Fibroblast of lung (primary cell): ENCODE data around the gene OIP5. TPM values are rescaled to one million over a fixed set of nuclear protein-coding genes. Genes with fewer than 3 reads are reported as not detected.

ENCODE experiments used
- DNase-seq, 2 donors: peaks; one replicate each; pipeline versions ENCODE4 v3.0.0 to v3.0.0-alpha.2; 2010; ENCODE audit warnings: low read depth in 2 of 2
- H2AFZ ChIP-seq: 2 replicates; pipeline ENCODE4 v1.5.1; 2012; ENCODE audit warnings: low read length, control low read depth, inconsistent platforms
- H3K27ac ChIP-seq: 2 replicates; pipeline ENCODE4 v1.5.1; 2011; ENCODE audit warnings: low read length, control low read depth; ENCODE audit not compliant: insufficient read depth
- H3K27me3 ChIP-seq: 2 replicates; pipeline ENCODE4 v1.5.1; 2011; ENCODE audit warnings: mild to moderate bottlenecking, low read length; ENCODE audit not compliant: control insufficient read depth, insufficient read depth
- H3K36me3 ChIP-seq: 2 replicates; pipeline ENCODE4 v1.5.1; 2011; ENCODE audit warnings: low read length; ENCODE audit not compliant: control insufficient read depth, insufficient read depth
- H3K4me1 ChIP-seq: 2 replicates; pipeline ENCODE4 v1.5.1; 2011; ENCODE audit warnings: low read length; ENCODE audit not compliant: control insufficient read depth, insufficient read depth; ENCODE audit errors: extremely low read depth
- H3K4me2 ChIP-seq: 2 replicates; pipeline ENCODE4 v1.5.1; 2011; ENCODE audit warnings: low read length, control low read depth; ENCODE audit not compliant: insufficient read depth; ENCODE audit errors: extremely low read depth
- H3K4me3 ChIP-seq, 4 experiments: fragments of 200-600 bp in 1 of 4; sonication (generic) in 1 of 4; replicated peaks in 1 of 4; 2 replicates each; pipeline ENCODE4 v1.5.1; 2011 to 2016; ENCODE audit warnings: low read length in 4 of 4, low read depth in 3 of 4, mild to moderate bottlenecking in 3 of 4, control low read depth in 2 of 4, inconsistent platforms in 1 of 4, mixed read lengths in 1 of 4; ENCODE audit not compliant: insufficient read depth in 1 of 4; ENCODE audit errors: control extremely low read depth in 1 of 4
- H3K79me2 ChIP-seq: 2 replicates; pipeline ENCODE4 v1.5.1; 2012; ENCODE audit warnings: mild to moderate bottlenecking, low read length, inconsistent platforms; ENCODE audit not compliant: control insufficient read depth, insufficient read depth
- H3K9ac ChIP-seq: 2 replicates; pipeline ENCODE4 v1.5.1; 2011; ENCODE audit warnings: mild to moderate bottlenecking, low read length, control low read depth; ENCODE audit not compliant: insufficient read depth
- H3K9me3 ChIP-seq: 2 replicates; pipeline ENCODE4 v1.5.1; 2012; ENCODE audit warnings: low read depth, low read length; ENCODE audit not compliant: control insufficient read depth, insufficient read depth
- H4K20me1 ChIP-seq: 2 replicates; pipeline ENCODE4 v1.5.1; 2011; ENCODE audit warnings: low read length; ENCODE audit not compliant: control insufficient read depth, insufficient read depth; ENCODE audit errors: extremely low read depth
- EZH2 ChIP-seq: IDR thresholded peaks from 2 replicates; pipeline ENCODE4 v1.5.1; 2012; ENCODE audit warnings: low read length, control low read depth, mild to moderate bottlenecking; ENCODE audit errors: missing control alignments
- polyA plus RNA-seq, 2 donors: library from polyadenylated mRNA; depleted of rRNA in 1 of 2; stranded (reverse) in 1 of 2; unstranded in 1 of 2; fragments of >200 nt; gene quantifications; 2 replicates each; pipeline ENCODE4 v1.2.1, GENCODE V29; 2011 to 2012; ENCODE audit warnings: missing spikeins in 1 of 2
- total RNA-seq: library from RNA; depleted of rRNA; stranded (reverse); fragments of >200 nt; gene quantifications from 2 replicates; pipeline ENCODE4 v1.2.1, GENCODE V29; 2014
- TF ChIP-seq, protein P1 (sequence below), 2 donors: IDR thresholded peaks in 1 of 2; conservative IDR thresholded peaks in 1 of 2; 1 replicate in 1 of 2; 2 replicates in 1 of 2; pipeline ENCODE4 v1.5.1; 2011 to 2012; ENCODE audit warnings: low read length in 2 of 2, control low read depth in 1 of 2, inconsistent platforms in 1 of 2, low read depth in 1 of 2, mild to moderate bottlenecking in 1 of 2

OIP5 gene
- total and polyA plus RNA-seq, 2 donors (not counting 1 experiment from before 2014, with no cell fraction given), result 2.0 to 2.4 TPM

DNA sequence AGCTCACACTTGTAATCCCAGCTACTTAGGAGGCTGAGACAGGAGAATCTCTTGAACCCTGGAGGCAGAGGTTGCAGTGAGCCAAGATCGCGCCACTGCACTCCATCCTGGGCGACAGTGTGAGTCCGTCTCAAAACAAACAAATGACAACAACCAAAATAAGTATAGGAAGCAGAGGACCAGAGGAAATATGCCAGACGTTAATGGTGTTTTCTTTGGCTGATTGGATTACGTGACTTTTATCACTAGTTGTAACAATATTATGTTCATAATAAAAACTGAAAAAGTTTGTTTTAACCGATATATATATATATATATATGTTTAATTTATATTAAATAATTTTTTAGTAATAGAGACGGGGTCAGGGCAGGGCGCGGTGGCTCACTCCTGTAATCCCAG is 22.0 kb upstream of the OIP5 start:
- Histone ChIP-seq H2AFZ (no peak overlapping the region), H3K4me1 (no peaks in the 10 kb centered on the region), H3K4me3 (no peak overlapping the region), H3K79me2 (no peaks in the 10 kb centered on the region), H3K9ac (no peak overlapping the region), H3K27ac (no peak overlapping the region), H3K36me3 (peaks cover 8% of the 10 kb centered on the region), H3K9me3 (no peaks in the 10 kb centered on the region), H4K20me1 (no peaks in the 10 kb centered on the region), H3K4me2 (no peak overlapping the region), H3K27me3 (no peaks in the 10 kb centered on the region)
- no peak for TF ChIP-seq EZH2
- TF ChIP-seq, protein P1, sequence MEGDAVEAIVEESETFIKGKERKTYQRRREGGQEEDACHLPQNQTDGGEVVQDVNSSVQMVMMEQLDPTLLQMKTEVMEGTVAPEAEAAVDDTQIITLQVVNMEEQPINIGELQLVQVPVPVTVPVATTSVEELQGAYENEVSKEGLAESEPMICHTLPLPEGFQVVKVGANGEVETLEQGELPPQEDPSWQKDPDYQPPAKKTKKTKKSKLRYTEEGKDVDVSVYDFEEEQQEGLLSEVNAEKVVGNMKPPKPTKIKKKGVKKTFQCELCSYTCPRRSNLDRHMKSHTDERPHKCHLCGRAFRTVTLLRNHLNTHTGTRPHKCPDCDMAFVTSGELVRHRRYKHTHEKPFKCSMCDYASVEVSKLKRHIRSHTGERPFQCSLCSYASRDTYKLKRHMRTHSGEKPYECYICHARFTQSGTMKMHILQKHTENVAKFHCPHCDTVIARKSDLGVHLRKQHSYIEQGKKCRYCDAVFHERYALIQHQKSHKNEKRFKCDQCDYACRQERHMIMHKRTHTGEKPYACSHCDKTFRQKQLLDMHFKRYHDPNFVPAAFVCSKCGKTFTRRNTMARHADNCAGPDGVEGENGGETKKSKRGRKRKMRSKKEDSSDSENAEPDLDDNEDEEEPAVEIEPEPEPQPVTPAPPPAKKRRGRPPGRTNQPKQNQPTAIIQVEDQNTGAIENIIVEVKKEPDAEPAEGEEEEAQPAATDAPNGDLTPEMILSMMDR (conservative IDR thresholded peaks at IDR 0.05 in 1 of 2, IDR thresholded peaks at IDR 0.05 in 1 of 2; ENCODE audit: low read depth in 1 of 2, low read length in 2 of 2), result no peak
- no peak for DNase-seq

DNA sequence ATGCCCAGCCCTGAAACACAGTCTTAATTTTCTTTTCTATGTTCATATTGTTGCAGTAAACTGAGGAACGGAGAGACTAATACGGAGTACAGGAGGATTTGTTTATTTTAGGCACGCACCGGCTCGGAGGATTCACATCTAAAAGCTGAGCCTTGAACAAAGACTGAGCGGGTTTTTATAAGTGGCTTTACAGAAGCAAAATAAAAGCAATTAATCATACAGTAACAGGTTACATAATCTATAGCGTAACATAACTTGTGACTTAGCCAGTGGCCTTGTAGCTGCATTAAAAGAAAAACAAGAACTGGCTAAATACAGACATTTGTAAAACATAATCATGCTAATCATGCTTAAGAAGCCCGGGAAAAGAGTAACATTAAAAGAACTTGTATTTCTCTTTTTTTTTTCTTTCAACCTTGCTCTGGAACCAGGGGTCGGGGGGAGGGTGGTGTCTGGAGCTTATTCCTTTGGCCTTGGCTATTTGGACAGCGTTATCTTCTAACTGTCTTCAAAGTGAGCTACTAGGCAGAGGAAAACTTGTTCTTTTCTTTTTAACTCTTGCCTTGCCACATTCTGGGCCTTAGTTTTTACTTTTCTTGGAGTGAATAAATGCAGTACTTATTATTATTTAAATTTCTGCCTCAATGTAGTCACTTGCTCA is 17.8 kb upstream of the OIP5 start:
- H4K20me1 ChIP-seq, result no peaks in the 10 kb centered on the region
- no peak overlapping the region for H3K27ac ChIP-seq
- no peaks in the 10 kb centered on the region for H3K9me3 ChIP-seq
- no peak overlapping the region for H2AFZ ChIP-seq
- no peak overlapping the region for H3K9ac ChIP-seq
- H3K27me3 ChIP-seq, result no peaks in the 10 kb centered on the region
- peaks cover 10% of the 10 kb centered on the region for H3K36me3 ChIP-seq
- TF ChIP-seq, protein P1 (conservative IDR thresholded peaks at IDR 0.05 in 1 of 2, IDR thresholded peaks at IDR 0.05 in 1 of 2; ENCODE audit: low read depth in 1 of 2, low read length in 2 of 2), result no peak
- TF ChIP-seq EZH2, result no peak
- no peak overlapping the region for H3K4me3 ChIP-seq
- H3K4me1 ChIP-seq, result no peaks in the 10 kb centered on the region
- peaks cover 2% of the 10 kb centered on the region for H3K79me2 ChIP-seq
- DNase-seq, result no peak
- no peak overlapping the region for H3K4me2 ChIP-seq

DNA sequence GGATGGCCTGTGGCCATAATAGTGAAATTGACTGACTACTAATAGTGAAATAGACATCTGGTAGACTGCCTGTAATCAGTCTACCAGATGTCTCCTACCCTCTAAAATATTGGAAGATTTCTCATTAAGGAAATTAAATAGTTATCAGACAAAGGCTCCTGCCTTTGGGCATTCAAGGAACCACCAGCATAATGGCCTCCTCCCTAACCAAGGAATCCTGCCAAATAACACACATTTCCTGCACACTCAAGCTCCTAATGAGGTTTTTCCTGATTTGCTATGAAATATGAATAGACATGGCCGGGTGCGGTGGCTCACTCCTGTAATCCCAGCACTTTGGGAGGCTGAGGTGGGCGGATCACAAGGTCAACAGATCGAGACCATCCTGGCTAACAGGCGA is 14.8 kb upstream of the OIP5 start:
- H2AFZ ChIP-seq, result no peak overlapping the region
- H4K20me1 ChIP-seq, result no peaks in the 10 kb centered on the region
- DNase-seq, result no peak
- H3K4me3 ChIP-seq, result no peak overlapping the region
- H3K9me3 ChIP-seq, result no peaks in the 10 kb centered on the region
- H3K79me2 ChIP-seq, result peaks cover 2% of the 10 kb centered on the region
- no peaks in the 10 kb centered on the region for H3K27me3 ChIP-seq
- TF ChIP-seq EZH2, result no peak
- TF ChIP-seq, protein P1 (conservative IDR thresholded peaks at IDR 0.05 in 1 of 2, IDR thresholded peaks at IDR 0.05 in 1 of 2; ENCODE audit: low read depth in 1 of 2, low read length in 2 of 2), result no peak
- peaks cover 8% of the 10 kb centered on the region for H3K36me3 ChIP-seq
- no peak overlapping the region for H3K27ac ChIP-seq
- no peak overlapping the region for H3K4me2 ChIP-seq
- no peak overlapping the region for H3K9ac ChIP-seq
- no peaks in the 10 kb centered on the region for H3K4me1 ChIP-seq
